Measurements from ENCODE around the gene CDHR1.

Gene CDHR1

GRCh38 chr10:84257343-84258020 lies 63.1 kb downstream of the CDHR1 start:
- DNase-seq (ENCODE audit: insufficient read length, low spot score) (no peak), FAIRE-seq (no peak)

- FAIRE-seq (no peak), DNase-seq (ENCODE audit: insufficient read length, low spot score) (no peak)
Measured at GRCh38 chr10:84258034-84258695, 63.8 kb downstream of the CDHR1 start.

- FAIRE-seq = no peak
- no peak for DNase-seq (ENCODE audit: insufficient read length, low spot score)
Measured at GRCh38 chr10:84261236-84261915, 67.0 kb downstream of the CDHR1 start.

GRCh38 chr10:84262190-84262956 lies 68.0 kb downstream of the CDHR1 start:
- no peak for DNase-seq (ENCODE audit: insufficient read length, low spot score)
- no peak for FAIRE-seq

- DNase-seq (ENCODE audit: insufficient read length, low spot score) (no peak), FAIRE-seq (no peak)
Measured at GRCh38 chr10:84263716-84264115, 69.4 kb downstream of the CDHR1 start.

- peak; percentile 28 for FAIRE-seq
- peak; percentile 60 for DNase-seq (ENCODE audit: insufficient read length, low spot score)
Measured at GRCh38 chr10:84264611-84265141, 70.3 kb downstream of the CDHR1 start.

- no peak for FAIRE-seq
- DNase-seq (ENCODE audit: insufficient read length, low spot score) = no peak
Measured at GRCh38 chr10:84265418-84265817, 71.1 kb downstream of the CDHR1 start.

GRCh38 chr10:84267503-84268126 lies 73.3 kb downstream of the CDHR1 start:
- DNase-seq (ENCODE audit: insufficient read length, low spot score) (peak; percentile 25), FAIRE-seq (no peak)

GRCh38 chr10:84269162-84269561 lies 74.8 kb downstream of the CDHR1 start:
- no peak for DNase-seq (ENCODE audit: insufficient read length, low spot score)
- FAIRE-seq = no peak
